ENCODE measurements around the gene ITGA7. TPM values are rescaled to one million over a fixed set of nuclear protein-coding genes. Genes with fewer than 3 reads are reported as not detected.

Gene ITGA7
- total RNA-seq, 2 experiments from 2014 or later, result 3.3 to 3.7 TPM

GRCh38 chr12:55717011-55718007 lies 9.6 kb upstream of the ITGA7 start:
- Mint-ChIP-seq H3K27ac (peak overlapping the region; percentile 93), H3K27me3 (peaks cover 7% of the 10 kb centered on the region), H3K9me3 (no peaks in the 10 kb centered on the region), H3K4me1 (peaks cover 30% of the 10 kb centered on the region), H3K36me3 (peaks cover 4% of the 10 kb centered on the region), H3K4me3 (peak overlapping the region; percentile 92)
- no peak for DNase-seq

GRCh38 chr12:55716582-55716957 lies 8.9 kb upstream of the ITGA7 start:
- Mint-ChIP-seq H3K9me3 (no peaks in the 10 kb centered on the region), H3K4me3 (peak overlapping the region; percentile 92), H3K27me3 (peaks cover 7% of the 10 kb centered on the region), H3K36me3 (peaks cover 4% of the 10 kb centered on the region), H3K4me1 (peaks cover 30% of the 10 kb centered on the region), H3K27ac (peak overlapping the region; percentile 93)
- no peak for DNase-seq

DNA sequence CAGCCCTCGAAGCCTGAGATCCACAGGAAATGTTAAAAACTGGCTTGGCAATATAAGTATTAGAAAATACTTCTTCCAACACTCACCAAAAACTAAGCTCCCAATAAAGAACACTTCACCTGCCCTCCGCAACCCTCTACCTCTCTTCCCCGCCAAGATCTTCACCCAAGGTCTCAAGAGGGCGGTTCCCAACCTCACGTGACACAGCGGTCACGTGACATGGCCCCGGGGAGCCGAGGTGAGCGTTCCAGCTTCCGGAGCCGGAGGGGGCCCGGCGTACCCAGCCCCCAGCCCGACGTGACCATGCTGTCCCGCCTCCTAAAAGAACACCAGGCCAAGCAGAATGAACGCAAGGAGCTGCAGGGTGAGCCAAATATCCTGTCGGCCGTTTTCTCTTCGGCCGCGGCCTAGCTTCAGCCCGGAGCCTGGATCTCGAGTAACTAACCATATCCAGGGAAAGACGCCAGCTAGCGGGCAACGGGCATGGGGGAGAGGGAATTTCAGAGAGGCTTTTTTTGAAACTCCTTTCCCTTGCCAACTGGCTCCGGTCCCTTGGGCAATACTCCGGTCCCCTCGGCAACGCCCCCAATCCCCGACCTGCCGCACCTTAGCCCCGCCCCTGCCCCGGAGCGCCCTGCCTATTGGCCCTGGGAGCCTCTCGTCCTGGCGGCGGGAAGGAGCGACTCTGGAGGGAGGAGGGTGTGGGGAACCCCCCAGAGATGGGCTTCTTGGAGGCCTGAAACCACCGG lies 8.3 kb upstream of the ITGA7 start, which contains the start of gene BLOC1S1:
BLOC1S1 (plus strand) TSS at position 214 of the 749 bp plus-strand sequence; CDS start at position 220, 6 bp downstream.
- peaks cover 4% of the 10 kb centered on the region for H3K36me3 Mint-ChIP-seq
- peak within 1 kb of the TSS; percentile 92 for H3K4me3 Mint-ChIP-seq
- no peaks in the 10 kb centered on the region for H3K9me3 Mint-ChIP-seq
- peaks cover 30% of the 10 kb centered on the region for H3K4me1 Mint-ChIP-seq
- peak within 1 kb of the TSS; percentile 93 for H3K27ac Mint-ChIP-seq
- peaks cover 7% of the 10 kb centered on the region for H3K27me3 Mint-ChIP-seq
- DNase-seq, result peak; percentile 95

GRCh38 chr12:55715169-55715764 lies 7.6 kb upstream of the ITGA7 start:
- Mint-ChIP-seq H3K4me1 (peaks cover 26% of the 10 kb centered on the region), H3K27ac (peak overlapping the region; percentile 93), H3K27me3 (peaks cover 7% of the 10 kb centered on the region), H3K9me3 (no peaks in the 10 kb centered on the region), H3K36me3 (peaks cover 4% of the 10 kb centered on the region), H3K4me3 (peak overlapping the region; percentile 92)
- DNase-seq, result no peak

- DNase-seq, result no peak
- Mint-ChIP-seq H3K9me3 (no peaks in the 10 kb centered on the region), H3K4me1 (peaks cover 26% of the 10 kb centered on the region), H3K27ac (no peak overlapping the region), H3K36me3 (peaks cover 4% of the 10 kb centered on the region), H3K4me3 (no peak overlapping the region), H3K27me3 (peaks cover 13% of the 10 kb centered on the region)
These were observed 6.0 kb upstream of the ITGA7 start for GRCh38 chr12:55713721-55714120.

DNA sequence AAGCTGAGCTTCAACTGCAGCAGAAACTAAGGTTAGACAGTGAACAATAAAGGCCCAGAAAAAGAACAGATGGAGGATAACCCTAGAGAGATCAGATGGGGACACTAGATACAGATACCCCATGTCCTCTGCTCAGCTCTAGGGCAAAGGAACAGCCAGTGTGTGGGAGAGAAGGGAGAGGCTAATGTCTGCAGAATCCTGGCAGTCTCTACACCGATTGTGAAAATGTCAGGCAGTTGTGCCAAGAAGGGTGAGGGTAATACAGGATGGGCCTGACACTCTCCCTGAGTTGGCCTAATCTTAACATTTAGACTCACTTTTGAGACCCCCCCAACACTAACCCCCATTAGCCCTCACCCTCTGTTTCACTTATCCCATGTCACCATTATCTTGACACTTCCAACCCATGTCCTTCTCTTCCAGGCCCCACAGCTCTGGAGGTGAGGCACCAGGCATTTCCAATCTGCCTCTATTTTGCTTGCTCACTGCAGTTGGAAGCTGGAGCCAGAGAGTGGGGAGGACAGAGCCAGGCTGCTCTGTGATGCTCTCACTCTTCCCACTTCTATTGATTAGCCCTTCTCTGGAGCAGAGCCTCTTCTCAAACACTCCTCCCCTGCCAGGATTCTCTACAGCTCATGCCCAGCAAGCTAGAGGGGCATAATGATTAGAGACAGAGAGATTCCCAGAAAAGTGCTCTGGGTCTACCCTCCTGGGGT lies 5.2 kb upstream of the ITGA7 start:
- Mint-ChIP-seq H3K9me3 (no peaks in the 10 kb centered on the region), H3K4me3 (no peak overlapping the region), H3K27me3 (peaks cover 21% of the 10 kb centered on the region), H3K27ac (no peak overlapping the region), H3K36me3 (peaks cover 4% of the 10 kb centered on the region), H3K4me1 (peaks cover 24% of the 10 kb centered on the region)
- no peak for DNase-seq

DNA sequence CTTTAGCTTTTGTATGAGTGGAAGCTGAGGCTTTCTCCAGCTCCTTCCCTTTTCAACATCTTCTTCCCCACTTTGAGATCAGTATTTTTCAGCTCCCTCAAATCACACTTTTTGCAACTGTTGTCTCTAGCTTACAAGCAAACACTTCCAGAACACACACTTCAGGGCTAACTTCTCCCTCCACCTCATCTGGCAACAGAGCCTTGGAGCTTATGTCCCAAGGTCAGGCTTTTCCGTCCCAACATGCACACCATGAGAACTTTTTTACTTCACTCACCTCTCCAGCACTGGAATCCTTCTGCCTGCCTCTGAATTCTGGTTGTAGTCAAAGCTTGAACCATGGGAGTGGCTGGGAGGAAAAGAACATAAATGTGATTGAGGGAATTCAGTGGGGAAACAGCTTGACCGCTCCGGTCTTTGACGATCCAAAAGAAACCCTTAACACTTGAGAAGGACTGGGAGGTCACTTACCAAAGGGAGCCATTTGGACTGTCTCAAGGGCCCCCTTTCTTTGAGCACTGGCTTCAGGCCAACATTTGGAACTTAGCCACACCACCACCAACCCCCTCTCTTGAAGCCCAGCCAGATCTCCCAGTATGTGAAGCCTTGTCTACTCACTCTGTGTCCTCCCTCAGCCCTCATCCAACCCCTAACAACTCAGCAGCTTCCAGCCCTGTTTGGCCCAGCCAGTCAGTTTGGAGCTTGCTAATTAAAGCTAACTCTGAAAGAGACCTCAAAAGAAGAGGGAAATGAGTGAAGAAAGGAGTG lies 4.3 kb upstream of the ITGA7 start:
- Mint-ChIP-seq H3K27me3 (peaks cover 25% of the 10 kb centered on the region), H3K4me1 (peaks cover 19% of the 10 kb centered on the region), H3K27ac (no peak overlapping the region), H3K9me3 (no peaks in the 10 kb centered on the region), H3K4me3 (no peak overlapping the region), H3K36me3 (peaks cover 4% of the 10 kb centered on the region)
- DNase-seq, result no peak

DNA sequence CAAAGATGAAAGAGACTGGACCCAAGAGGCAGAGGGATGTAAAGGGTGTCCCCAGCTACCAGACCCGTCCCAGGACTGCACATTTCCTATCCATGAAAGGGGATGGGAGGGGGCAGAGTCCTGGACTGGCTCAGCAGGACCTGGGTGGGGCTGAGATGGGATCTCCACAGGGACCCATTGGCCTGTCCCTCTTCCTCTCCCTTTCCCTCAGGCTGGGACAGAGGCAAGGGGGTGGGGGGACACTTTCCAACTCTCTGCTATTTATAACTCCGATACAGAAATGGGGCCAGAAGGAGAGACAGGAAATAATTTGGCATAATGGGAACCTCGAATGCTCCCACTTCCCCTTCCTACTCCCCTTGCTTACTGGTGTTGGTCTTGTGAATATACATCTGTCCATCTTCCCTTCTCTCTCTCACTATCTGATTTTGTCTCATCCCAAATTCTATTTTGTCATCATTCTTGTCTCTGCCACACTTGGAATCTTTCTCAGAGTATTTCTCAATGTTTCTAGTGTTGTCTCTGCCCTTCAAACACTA lies 1.1 kb upstream of the ITGA7 start:
- H3K4me1 Mint-ChIP-seq, result peaks cover 12% of the 10 kb centered on the region
- no peaks in the 10 kb centered on the region for H3K36me3 Mint-ChIP-seq
- H3K9me3 Mint-ChIP-seq, result no peaks in the 10 kb centered on the region
- peak overlapping the region; percentile 73 for H3K4me3 Mint-ChIP-seq
- H3K27ac Mint-ChIP-seq, result no peak overlapping the region
- no peak for DNase-seq
- H3K27me3 Mint-ChIP-seq, result peaks cover 23% of the 10 kb centered on the region

DNA sequence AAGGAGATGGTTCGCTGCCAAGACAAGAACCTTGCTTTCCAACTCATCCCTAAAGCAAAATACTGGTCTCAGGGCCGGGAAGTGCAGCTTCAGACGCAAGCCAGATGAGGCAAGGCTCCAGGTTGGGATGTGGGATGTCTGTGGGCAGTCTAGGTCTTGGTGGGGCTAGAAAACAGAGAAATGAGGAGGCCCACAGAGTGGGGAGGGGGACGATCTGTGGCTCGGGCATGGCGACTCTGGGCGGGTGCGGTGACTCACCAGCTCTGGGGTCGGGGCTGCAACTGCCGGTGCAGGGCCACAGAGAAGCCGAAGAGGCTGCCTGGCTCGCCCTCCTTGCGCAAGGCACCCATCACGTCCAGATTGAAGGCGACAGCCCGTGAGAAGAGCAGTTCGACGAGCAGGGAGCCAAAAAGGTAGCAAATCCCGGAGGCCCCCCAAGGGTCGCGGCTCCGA lies 459 bp downstream of the ITGA7 start:
- Mint-ChIP-seq H3K4me3 (peak overlapping the region; percentile 73), H3K27me3 (peaks cover 23% of the 10 kb centered on the region), H3K27ac (no peak overlapping the region), H3K9me3 (no peaks in the 10 kb centered on the region), H3K36me3 (no peaks in the 10 kb centered on the region), H3K4me1 (peaks cover 12% of the 10 kb centered on the region)
- no peak for DNase-seq

- H3K27ac Mint-ChIP-seq, result no peak overlapping the region
- H3K9me3 Mint-ChIP-seq, result no peaks in the 10 kb centered on the region
- H3K27me3 Mint-ChIP-seq, result peaks cover 23% of the 10 kb centered on the region
- no peaks in the 10 kb centered on the region for H3K36me3 Mint-ChIP-seq
- H3K4me1 Mint-ChIP-seq, result peaks cover 12% of the 10 kb centered on the region
- DNase-seq, result no peak
- H3K4me3 Mint-ChIP-seq, result peak overlapping the region; percentile 73
These were observed 1.0 kb downstream of the ITGA7 start for GRCh38 chr12:55706568-55707218.

GRCh38 chr12:55705782-55706402 lies 1.8 kb downstream of the ITGA7 start:
- H3K4me1 Mint-ChIP-seq, result peaks cover 12% of the 10 kb centered on the region
- DNase-seq, result no peak
- H3K4me3 Mint-ChIP-seq, result no peak overlapping the region
- no peaks in the 10 kb centered on the region for H3K9me3 Mint-ChIP-seq
- H3K36me3 Mint-ChIP-seq, result no peaks in the 10 kb centered on the region
- no peak overlapping the region for H3K27ac Mint-ChIP-seq
- peaks cover 23% of the 10 kb centered on the region for H3K27me3 Mint-ChIP-seq

DNA sequence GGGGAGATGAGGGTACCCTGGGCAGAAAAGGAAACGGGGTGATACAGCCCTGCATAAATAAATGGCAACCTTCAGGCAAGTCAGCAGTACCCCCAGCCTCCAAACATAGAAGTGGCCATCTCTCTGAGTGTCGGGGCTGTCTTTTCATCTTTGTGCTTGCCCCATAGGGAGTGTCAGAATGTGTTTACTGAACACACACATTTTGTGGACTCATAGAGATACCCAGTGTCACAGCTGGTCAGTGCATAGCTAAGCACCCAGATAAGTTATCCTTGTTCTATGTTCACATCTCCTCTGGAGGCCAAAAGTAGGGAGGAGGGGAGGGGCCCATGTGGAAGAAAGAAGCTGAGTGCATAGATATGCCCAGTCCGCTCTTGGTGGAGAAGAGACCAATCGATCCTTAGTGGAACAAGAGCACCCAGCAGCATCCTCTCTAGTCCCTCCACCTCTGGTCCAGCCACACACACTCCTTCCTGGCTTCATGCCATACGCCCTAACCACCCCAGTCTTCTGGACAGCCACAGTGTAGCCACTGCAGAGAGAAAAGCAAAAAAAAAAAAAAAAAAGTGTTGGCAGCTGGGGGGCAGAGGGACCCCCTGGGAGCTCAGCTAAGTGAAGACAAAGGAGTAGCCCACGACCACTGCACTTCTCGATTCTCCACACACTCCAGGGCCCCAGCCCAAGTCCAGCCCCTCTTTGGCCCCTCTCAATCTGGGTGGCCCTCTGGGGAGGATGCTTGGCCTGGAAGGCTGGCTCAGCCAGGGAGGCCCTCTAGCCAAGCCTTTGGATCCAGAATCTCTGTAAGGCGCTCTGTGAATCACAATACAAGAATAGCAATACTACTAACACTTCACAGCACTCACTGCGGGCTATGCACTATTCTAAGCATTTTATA lies 2.6 kb downstream of the ITGA7 start:
- H3K27me3 Mint-ChIP-seq, result peaks cover 23% of the 10 kb centered on the region

More for the DNA sequence above, 2.6 kb downstream of the ITGA7 start:
- no peaks in the 10 kb centered on the region for H3K36me3 Mint-ChIP-seq
- DNase-seq, result no peak
- no peaks in the 10 kb centered on the region for H3K9me3 Mint-ChIP-seq
- no peak overlapping the region for H3K27ac Mint-ChIP-seq
- no peak overlapping the region for H3K4me3 Mint-ChIP-seq
- H3K4me1 Mint-ChIP-seq, result peaks cover 12% of the 10 kb centered on the region

Measured in activated naive CD8-positive, alpha-beta T cell treated with anti-CD3 and anti-CD28 coated beads for 36 hours (primary cell).